SKM-1 treated with dmso at 0.1 percent for 144 hours (cell line): ENCODE measurements around the gene PARVG.
A peak's percentile ranks its signal among the peaks of the same experiment; 100 is the strongest.

Source experiments
- DNase-seq: peaks from one replicate; lab custom pipeline; 2025; ENCODE audit not compliant: unreplicated experiment; lab: John Stamatoyannopoulos, UW

Gene PARVG

GRCh38 chr22:44179989-44180705, 578 bp upstream of the PARVG start:
- DNase-seq, result no peak

- DNase-seq, result peak; percentile 60
These were observed 547 bp downstream of the PARVG start for GRCh38 chr22:44181033-44181911.

- DNase-seq, result no peak
These were observed 1.3 kb downstream of the PARVG start for GRCh38 chr22:44181912-44182587.

DNA sequence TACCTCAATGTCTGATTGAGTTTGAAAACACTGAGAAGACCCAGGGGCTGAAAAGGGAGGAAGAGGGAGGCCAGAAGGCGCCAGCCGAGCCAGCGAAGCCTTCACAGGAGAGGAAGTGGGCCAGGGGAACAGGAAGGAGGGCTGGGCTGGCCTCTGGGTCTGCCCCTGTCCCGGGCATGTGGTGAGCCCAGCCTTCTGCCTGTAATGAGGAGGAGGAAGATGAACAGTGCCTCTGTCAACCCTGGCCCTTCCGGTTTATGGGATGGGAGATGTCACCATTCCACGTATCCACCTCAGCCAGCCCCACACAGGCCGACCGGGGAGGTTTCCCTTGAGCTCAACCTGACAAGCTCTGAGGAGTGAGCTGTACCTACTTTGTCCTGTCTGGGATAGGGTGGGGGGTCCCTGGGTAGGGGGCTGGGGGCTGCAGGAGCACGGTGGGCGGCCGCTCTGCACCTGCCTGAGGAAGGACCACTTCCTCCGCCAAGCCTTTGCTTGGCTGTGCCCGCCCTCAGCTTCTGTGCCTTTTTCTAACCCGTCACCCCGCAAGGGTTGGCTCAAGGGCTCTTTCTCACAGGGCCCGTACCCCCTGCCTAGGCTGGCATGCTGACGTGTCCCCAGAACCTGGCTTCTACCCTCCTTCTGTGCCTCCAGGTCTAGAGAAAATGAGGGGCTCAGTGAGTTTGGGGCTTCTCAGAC, 2.0 kb downstream of the PARVG start:
- DNase-seq, result peak; percentile 92

- DNase-seq, result no peak
These were observed 2.5 kb downstream of the PARVG start for GRCh38 chr22:44183287-44183588.

DNA sequence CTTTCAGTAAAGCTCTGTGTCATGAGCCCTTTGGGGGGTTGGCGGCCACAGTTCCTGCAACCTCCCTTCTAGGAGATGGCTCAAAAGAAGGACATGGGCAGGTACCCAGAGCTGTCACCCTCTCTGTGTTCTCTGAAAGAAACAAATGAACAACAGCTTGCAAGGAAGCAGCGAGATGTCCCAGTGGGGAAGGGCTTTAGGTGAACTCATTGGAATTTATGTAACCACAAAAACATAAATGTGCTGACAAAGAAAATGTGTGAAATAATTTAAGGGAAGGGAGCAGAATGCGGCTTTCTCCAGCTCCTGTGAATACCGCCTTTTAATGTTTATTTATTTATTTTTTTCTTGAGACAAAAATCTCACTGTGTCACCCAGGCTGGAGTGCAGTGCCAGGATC, 3.3 kb downstream of the PARVG start:
- no peak for DNase-seq

DNA sequence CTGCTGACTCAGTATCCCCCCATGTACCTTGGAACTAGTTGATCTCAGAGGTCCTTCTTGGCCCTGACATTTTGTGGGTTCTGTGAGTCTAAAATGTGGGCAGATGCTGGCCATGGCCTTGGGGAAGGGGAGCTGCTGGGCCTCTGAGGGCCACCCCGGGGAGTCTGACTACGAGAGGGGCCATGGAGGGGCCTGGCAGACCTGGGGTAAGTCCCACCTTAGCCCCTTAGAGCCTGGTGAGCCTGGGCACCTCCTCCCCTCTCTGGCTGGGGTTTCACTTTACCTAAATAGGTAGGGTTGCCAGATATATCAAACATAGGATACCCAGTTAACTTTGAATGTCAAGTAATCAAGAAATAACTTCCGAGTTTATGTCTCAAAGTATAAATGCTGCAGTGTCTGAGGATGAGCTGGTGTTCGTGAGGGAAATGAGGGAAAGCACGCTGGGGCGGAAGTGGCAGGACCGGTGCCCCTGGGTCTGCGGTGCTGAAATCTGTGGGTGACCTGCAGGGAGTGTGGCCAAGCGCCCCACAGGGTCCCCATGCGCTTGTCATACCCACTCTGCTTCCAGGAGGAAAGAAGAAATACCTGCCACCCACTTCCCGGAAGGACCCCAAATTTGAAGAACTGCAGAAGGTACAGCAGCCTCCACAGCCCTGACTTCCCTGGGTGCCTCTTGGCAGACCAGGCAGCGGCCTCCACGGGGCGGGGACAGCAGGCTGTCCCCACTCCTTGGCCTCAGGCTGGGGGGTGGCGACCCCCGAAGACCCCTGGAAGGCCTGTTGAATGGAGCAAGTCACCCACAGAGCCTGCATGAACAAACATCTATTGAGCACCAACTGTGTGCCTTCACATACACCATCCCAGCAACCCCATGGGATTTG, 4.8 kb downstream of the PARVG start:
- no peak for DNase-seq

DNA sequence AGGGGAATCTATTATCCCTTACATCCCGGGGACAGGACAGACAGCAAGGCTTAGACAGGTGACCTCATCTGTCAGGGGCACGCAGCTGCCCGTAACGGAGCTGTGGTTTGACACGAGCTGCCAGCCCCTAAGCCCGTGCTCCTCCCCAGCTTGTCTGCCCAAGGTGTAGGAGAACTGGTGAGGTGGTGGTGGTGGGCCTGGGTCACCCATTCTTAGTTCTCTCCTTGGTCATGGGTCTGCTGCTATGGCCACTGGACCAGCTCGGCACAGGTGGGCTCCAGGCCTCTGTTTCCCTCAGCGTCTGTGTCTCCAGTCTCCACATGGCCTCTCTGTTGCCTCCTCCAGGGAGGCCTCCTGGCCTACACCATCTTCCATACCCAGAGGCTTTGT, 5.4 kb downstream of the PARVG start:
- DNase-seq, result no peak

GRCh38 chr22:44186737-44187136, 6.0 kb downstream of the PARVG start:
- DNase-seq, result no peak

DNA sequence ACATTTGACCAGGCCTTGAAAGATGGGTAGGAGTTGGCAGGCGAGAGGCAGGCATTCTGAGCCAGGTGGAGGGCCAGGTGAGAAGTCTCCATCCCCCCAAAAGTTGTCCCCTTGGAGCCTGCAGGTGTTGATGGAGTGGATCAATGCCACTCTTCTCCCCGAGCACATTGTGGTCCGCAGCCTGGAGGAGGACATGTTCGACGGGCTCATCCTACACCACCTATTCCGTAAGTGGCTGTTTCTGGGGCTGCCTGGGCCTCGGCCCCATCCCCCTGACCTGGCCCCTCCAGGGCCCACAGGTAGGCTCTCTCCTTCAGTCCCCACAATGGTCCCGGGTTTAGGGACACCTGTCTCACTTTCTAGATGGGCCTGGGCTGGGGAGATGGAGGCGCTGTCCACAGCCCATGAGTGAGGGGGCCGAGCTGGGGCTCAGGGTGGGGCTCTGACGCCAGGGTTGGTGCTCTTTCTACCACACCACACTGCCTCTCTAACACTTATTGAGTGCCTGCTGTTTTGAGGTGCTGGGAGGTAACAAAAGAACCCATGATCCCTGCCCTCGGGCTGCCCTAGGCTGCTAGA, 7.0 kb downstream of the PARVG start:
- no peak for DNase-seq

- no peak for DNase-seq
These were observed 7.6 kb downstream of the PARVG start for GRCh38 chr22:44188316-44188715.

GRCh38 chr22:44188986-44189630, 8.4 kb downstream of the PARVG start:
- DNase-seq, result no peak

GRCh38 chr22:44190381-44190976, 9.8 kb downstream of the PARVG start:
- no peak for DNase-seq

- no peak for DNase-seq
These were observed 10.3 kb downstream of the PARVG start for GRCh38 chr22:44191036-44191454.

GRCh38 chr22:44192098-44192815, 11.5 kb downstream of the PARVG start:
- DNase-seq, result peak; percentile 84

GRCh38 chr22:44192816-44193534, 12.2 kb downstream of the PARVG start:
- no peak for DNase-seq

DNA sequence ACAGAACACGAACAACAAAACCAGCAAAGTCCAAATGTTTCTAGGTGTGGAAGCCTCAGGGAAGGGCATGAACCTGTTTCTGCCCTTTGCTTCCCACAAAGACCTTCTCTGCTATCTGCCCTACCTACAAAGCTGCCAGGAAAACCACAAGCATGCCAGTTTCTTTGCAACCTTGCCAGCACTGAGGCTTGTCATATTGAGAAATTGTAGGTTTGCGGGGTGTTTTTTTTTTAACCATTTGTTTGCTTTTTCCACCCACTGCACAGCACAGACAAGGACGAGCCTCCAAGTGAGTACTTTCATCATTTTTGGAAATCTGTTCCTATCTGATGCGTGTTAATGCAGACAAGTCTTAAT, 12.8 kb downstream of the PARVG start:
- DNase-seq, result no peak

DNA sequence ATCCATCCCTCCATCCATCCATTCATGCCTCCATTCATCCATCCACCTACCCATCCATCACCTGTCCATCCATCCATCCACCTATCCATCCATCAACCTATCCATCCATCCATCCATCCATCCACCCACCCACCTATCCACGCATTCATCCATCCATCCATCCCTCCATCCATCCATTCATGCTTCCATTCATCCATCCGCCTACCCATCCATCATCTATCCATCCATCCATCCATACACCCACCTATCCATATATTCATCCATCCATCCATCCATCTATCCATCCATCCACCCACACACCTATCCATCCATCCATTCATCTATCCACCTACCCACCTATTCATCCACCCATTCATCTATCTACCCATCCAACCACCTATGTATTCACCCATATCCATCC, 13.8 kb downstream of the PARVG start:
- DNase-seq, result no peak
